ENCODE measurements around the gene XPO6.

The XPO6 gene

DNA sequence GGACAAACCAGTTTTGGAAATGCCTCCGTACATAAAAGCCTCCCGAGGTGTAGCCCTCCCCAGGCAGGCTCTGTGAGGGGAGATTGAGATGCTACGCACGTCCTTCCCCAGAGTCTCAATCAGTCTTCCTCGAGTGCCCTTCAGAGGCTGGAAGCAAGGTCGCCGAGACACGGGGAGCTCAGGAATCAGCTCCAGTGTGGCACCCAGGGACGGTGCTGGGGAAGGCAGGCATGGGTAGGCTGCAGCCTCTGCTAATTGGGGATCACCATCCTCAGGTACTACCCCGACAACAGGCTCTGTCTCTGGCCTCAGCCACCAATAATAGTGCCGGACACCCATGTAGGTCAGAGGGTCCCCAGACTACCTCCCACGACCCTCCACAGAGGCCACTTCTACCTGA lies 120.1 kb downstream of the XPO6 start:
- Mint-ChIP-seq H3K36me3 (no peaks in the 10 kb centered on the region), H3K9me3 (ENCODE audit: low read depth) (no peaks in the 10 kb centered on the region), H3K27ac (no peak overlapping the region), H3K4me1 (ENCODE audit: low read depth) (peaks cover 3% of the 10 kb centered on the region), H3K4me3 (no peak overlapping the region), H3K27me3 (no peaks in the 10 kb centered on the region)

DNA sequence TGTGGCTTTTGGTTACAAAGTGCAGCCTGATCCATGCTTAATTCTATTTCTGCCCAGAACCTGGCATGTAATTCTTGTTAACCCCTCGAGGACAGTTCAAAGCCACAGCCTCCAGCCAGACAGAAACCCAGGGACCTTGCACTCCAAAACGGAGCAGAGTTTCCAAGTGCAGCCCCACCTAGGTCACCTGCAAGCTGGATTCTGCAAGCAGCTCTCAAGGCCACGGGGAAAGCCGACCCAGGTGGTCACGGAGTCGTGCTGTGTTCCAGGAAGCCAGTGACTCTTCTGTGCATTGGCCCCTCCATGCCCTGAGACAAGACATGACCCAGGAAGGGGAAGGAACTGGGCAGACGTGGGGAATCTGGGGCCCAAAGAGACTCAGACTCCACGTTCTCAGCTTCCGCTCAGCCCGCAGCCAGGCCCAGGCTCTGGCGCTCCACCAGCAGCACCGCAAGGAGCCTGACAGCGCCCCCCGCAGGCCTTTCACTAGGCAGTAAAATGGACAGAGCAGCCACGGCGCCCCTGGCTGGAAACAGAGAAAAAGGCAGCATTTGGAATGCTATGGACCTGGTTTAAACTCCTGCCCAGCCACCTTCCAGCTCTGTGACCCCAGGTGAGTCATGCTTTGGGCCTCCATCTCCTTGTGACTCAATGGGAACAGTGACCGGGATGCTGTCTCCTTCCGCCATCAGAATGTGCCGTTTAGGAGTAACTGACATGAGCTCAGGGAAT lies 121.0 kb downstream of the XPO6 start:
- Mint-ChIP-seq H3K4me1 (ENCODE audit: low read depth) (peaks cover 3% of the 10 kb centered on the region), H3K27ac (no peak overlapping the region), H3K4me3 (no peak overlapping the region), H3K9me3 (ENCODE audit: low read depth) (no peaks in the 10 kb centered on the region), H3K36me3 (no peaks in the 10 kb centered on the region), H3K27me3 (no peaks in the 10 kb centered on the region)

DNA sequence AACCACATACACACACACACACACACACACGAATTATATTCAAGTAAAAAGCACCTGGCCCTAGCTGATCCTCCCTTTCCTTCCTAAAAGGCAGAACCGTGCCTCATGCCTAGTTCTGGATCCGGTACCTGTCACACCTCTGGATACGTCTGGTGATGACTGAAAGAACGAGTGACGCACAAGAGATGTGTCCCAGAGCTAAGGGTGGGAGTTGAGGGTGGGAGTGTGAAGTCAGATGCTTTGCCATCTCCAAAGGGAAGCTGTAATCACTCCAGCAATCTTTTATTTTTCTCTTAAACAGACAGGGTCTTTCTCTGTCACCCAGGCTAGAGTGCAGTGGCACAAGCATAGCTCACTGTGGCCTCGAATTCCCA lies 121.8 kb downstream of the XPO6 start:
- H3K27ac Mint-ChIP-seq: no peak overlapping the region
- peaks cover 3% of the 10 kb centered on the region for H3K4me1 Mint-ChIP-seq (ENCODE audit: low read depth)
- H3K4me3 Mint-ChIP-seq: no peak overlapping the region
- H3K27me3 Mint-ChIP-seq: no peaks in the 10 kb centered on the region
- no peaks in the 10 kb centered on the region for H3K9me3 Mint-ChIP-seq (ENCODE audit: low read depth)
- no peaks in the 10 kb centered on the region for H3K36me3 Mint-ChIP-seq

DNA sequence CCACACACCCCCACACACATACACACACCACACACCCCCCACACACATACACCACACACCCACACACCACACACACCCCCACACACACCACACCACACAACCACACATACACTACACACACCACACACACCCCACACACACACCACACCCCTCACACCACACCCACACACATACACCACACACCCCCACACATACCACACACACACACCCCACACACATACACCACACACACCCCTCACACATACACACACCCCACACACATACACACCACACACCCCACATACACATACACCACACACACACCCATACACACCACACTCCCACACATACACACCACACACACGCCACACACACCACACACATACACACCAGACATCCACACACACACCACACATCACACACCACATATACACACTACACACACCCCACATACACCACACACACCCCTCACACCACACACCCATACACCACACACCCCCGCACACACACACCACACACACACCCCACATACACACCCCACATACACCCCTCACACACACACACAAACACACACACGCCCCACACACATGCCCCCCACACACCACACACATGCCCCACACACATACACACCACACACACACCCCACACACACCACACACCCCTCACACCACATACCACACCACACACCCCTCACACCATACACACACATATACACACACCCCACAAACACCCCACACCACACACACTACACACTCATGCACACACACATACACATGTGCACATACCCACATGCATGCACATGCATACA lies 122.4 kb downstream of the XPO6 start:
- H3K4me3 Mint-ChIP-seq: no peak overlapping the region
- H3K36me3 Mint-ChIP-seq: no peaks in the 10 kb centered on the region
- H3K27me3 Mint-ChIP-seq: no peaks in the 10 kb centered on the region
- no peaks in the 10 kb centered on the region for H3K9me3 Mint-ChIP-seq (ENCODE audit: low read depth)
- H3K27ac Mint-ChIP-seq: no peak overlapping the region
- H3K4me1 Mint-ChIP-seq (ENCODE audit: low read depth): peaks cover 3% of the 10 kb centered on the region

DNA sequence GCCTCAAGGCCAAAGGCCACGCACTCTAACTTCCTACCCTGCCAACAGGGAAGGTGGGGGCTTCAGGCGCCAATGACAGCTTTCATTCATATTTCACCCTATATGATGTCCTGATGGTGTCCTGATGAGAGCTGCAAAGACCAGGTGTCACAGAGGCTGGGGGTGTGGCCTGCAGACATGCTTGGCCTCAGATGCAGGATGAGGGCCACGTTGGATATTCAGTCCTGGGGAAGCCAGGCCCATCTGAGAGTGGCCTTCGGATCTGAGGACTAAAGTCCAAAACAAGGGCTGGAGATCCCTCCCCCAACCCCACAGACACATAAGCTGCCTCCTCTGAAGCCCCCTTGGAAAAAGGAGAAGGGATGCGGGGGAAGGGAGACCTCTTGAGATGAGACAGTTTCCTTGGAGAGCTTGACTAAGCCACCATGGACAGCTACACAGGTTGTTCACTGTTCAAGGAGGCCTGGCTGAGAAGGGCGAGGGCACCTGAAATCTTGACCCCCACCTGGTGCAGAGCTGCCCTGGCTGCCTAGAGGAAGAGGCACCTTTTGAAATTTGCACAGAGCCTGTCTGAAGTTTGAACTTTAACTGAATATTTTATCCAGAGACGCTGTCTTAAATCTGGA lies 124.0 kb downstream of the XPO6 start:
- H3K9me3 Mint-ChIP-seq (ENCODE audit: low read depth): no peaks in the 10 kb centered on the region
- H3K4me1 Mint-ChIP-seq (ENCODE audit: low read depth): peaks cover 3% of the 10 kb centered on the region
- H3K4me3 Mint-ChIP-seq: no peak overlapping the region
- H3K27ac Mint-ChIP-seq: no peak overlapping the region
- H3K27me3 Mint-ChIP-seq: no peaks in the 10 kb centered on the region
- no peaks in the 10 kb centered on the region for H3K36me3 Mint-ChIP-seq

DNA sequence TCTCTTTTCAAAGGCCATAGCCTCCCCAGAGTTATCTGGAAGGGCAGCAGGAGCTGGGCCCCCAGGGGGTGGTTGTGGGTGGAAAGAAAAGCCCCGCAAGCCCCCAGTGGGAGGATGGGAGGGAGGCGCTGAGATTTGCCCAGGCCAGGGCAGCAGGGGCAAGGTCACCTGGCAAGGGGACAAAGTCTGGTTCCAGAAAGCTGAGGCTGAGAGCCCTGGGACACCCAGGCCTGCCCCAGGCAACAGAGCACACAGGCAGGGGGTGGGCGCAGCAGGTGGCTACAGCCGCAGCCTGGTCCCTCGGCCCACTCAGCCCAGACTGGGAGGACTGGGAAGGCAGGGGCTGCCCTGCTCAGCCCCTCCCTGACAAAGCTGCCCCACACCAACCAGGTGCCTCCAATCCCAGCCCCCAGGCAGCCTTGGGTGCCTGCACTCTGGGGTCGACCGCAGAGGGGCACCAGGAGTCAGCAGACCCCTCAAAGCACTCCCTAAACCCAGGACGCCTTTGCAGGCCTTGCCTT lies 124.6 kb downstream of the XPO6 start:
- no peak overlapping the region for H3K4me3 Mint-ChIP-seq
- H3K27me3 Mint-ChIP-seq: no peaks in the 10 kb centered on the region

DNA sequence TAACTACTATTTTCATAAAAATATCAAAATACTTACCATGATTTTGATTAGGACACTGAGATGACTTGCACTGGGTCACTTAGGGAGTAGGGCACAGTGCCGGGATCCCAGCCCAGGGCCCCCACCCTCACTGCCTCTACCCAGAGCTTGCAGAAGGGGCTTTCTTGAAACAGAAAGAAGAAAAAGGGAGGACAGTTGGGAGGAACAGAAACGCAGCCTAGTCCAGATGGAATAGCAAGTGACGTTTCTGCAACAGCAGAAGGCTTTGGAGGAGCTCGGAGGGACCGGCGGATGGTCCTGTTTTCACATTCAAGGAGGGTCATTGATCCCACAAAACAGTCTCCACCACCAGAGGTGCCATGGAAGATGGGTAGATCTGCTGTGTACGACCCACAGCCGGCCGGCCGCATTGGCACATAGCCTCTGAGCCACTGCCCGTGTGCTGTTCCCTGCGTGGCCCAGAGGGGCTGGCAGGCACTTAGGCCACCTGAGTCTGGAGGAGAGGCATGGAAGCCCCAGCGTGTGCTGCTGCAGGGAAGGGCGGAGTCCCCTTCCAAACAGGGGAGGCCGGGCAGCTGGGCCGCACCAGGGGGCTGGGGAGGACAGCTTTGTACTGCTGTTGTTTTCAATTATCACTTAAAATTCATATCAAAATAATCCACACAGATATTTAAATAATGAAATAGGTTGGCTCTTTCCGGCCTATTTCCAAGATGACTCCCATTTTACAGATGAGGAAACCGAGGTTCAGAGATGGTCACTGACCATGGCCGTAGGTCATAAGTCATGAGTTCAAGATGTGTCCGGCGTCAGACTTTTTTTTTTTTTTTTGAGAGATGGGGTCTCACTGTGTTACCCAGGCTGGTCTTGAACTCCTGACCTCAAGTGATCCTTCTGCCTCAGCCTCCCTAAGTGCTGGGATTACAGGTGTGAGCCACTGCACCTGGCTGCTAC lies 125.3 kb downstream of the XPO6 start:
- Mint-ChIP-seq H3K27ac (no peak overlapping the region), H3K9me3 (ENCODE audit: low read depth) (no peaks in the 10 kb centered on the region), H3K36me3 (no peaks in the 10 kb centered on the region), H3K4me1 (ENCODE audit: low read depth) (peaks cover 3% of the 10 kb centered on the region), H3K4me3 (no peak overlapping the region), H3K27me3 (no peaks in the 10 kb centered on the region)

More for the DNA sequence above, 124.6 kb downstream of the XPO6 start:
- peaks cover 3% of the 10 kb centered on the region for H3K4me1 Mint-ChIP-seq (ENCODE audit: low read depth)
- no peak overlapping the region for H3K27ac Mint-ChIP-seq
- no peaks in the 10 kb centered on the region for H3K36me3 Mint-ChIP-seq
- H3K9me3 Mint-ChIP-seq (ENCODE audit: low read depth): no peaks in the 10 kb centered on the region

DNA sequence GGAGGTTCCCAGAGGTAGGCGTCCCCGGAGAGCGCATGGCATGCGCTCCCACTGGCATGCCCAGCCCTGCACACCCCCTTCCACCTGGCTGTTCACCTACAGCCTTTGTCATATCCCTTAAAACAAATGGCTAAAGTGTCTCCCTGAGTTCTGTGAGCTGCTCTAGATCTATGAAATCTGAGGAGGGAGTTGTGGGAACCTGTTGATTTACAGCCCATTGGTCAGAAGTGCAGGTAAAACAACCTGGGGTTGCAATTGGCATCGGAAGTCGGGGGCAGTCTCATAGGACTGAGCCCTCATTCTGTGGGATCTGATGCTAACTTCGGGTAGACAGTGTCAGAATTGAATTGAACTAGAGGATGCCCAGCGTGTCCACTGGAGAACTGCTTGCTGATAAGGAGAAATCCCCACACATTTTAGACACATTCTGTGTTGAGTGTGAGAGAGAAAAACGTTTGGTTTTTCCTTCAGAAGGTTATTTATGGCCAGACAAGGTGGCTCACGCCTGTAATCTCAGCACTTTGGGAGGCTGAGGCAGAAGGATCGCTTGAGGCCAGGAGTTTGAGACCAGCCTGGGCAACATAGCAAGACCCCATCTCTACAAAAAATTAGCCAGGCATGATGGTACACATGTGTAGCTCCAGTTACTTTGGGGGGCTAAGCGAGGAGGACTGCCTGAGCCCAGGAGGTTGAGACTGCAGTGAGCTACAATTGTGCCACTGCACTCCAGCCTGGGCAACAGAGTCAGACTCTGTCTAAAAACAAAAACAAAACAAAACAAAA lies 126.2 kb downstream of the XPO6 start:
- Mint-ChIP-seq H3K36me3 (no peaks in the 10 kb centered on the region), H3K27ac (no peak overlapping the region), H3K4me1 (ENCODE audit: low read depth) (peaks cover 3% of the 10 kb centered on the region), H3K27me3 (no peaks in the 10 kb centered on the region), H3K9me3 (ENCODE audit: low read depth) (no peaks in the 10 kb centered on the region), H3K4me3 (no peak overlapping the region)

DNA sequence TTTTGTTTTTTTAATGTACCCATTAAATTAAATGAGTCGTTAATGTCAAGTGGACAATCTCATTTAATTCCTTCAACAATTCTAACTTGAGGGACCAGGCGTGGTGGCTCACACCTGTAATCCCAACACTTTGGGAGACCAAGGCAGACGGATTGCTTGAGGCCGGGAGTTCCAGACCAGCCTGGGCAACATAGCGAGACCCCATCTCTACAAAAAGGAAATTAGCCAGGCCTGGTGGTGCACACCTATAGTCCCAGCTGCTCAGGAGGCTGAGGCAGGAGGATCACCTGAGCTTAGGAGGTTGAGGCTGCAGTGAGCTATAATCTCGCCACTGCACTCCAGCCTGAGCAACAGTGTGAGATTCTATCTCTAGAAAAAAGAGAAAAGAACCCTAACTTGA lies 127.6 kb downstream of the XPO6 start:
- Mint-ChIP-seq H3K27me3 (no peaks in the 10 kb centered on the region), H3K36me3 (no peaks in the 10 kb centered on the region), H3K27ac (no peak overlapping the region), H3K4me3 (no peak overlapping the region), H3K9me3 (ENCODE audit: low read depth) (no peaks in the 10 kb centered on the region), H3K4me1 (ENCODE audit: low read depth) (no peaks in the 10 kb centered on the region)

DNA sequence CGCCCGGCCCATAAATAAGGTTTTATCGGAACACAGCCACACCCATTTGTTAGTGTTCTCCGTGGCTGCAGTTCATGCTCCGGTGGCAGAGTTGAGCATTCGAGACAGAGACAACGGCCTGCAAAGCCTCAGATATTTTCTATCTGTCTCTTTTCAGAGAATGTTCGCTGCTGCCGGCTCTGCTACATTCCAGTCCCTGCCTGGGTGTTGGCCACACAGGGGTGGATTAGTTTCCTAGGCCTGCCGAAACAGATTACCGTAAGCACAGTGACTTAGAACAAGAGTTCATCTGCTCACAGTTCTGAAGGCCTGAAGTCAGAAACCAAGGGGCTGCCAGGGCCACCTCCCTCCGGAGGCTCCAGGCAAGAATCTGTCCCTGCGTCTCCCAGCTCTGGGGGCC lies 129.1 kb downstream of the XPO6 start:
- no peak overlapping the region for H3K4me3 Mint-ChIP-seq
- no peaks in the 10 kb centered on the region for H3K27me3 Mint-ChIP-seq
- no peaks in the 10 kb centered on the region for H3K9me3 Mint-ChIP-seq (ENCODE audit: low read depth)
- H3K4me1 Mint-ChIP-seq (ENCODE audit: low read depth): no peaks in the 10 kb centered on the region
- no peaks in the 10 kb centered on the region for H3K36me3 Mint-ChIP-seq
- no peak overlapping the region for H3K27ac Mint-ChIP-seq

DNA sequence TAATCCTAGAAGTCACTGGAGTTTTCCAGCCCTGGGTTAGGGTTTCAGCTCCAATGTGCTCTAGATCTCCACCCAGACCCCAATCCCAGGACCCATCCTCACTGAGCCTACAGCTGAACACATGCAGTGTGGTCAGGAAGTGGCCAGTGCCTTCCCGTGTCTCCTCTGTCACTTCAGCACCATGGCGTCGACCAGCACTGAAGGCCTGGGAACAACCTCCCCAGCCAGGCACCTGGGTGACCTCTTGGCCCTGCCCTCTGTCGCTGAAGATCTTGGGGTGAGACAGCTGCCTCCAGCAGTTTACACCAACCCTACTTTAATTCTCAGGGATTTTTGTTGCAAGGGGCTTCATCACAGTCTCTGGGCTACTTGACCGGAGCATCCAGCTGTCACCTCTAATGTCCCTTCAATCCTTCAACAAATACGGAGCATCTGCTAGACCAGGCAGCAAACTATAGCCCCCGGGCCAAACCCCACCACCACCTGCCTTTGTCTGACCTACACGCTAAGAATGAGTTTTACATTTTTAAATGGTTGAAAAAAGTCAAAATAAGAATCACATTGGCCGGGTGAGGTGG lies 130.3 kb downstream of the XPO6 start:
- Mint-ChIP-seq H3K27ac (no peak overlapping the region), H3K36me3 (no peaks in the 10 kb centered on the region), H3K27me3 (no peaks in the 10 kb centered on the region), H3K9me3 (ENCODE audit: low read depth) (no peaks in the 10 kb centered on the region), H3K4me3 (no peak overlapping the region), H3K4me1 (ENCODE audit: low read depth) (no peaks in the 10 kb centered on the region)

DNA sequence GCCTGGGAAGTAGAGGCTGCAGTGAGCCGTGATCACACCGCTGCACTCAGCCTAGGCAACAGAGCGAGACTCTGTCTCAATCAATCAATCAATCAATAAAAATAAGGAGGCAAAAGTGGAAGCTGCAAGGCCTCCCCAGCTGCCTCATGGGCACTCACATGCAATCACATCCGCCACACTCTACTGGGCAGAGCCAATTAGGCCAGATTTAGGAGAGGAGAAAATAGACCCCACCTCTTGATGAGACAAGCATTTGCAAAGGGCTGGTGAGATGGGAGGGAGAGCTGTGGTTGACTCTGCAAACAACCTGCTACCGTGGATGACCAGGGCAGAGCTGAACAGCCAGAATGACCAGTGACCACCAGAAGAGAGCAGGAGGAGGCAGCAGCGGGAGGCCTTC lies 133.5 kb downstream of the XPO6 start:
- Mint-ChIP-seq H3K4me3 (no peak overlapping the region), H3K4me1 (ENCODE audit: low read depth) (no peaks in the 10 kb centered on the region), H3K27me3 (no peaks in the 10 kb centered on the region), H3K36me3 (no peaks in the 10 kb centered on the region), H3K27ac (no peak overlapping the region), H3K9me3 (ENCODE audit: low read depth) (no peaks in the 10 kb centered on the region)

DNA sequence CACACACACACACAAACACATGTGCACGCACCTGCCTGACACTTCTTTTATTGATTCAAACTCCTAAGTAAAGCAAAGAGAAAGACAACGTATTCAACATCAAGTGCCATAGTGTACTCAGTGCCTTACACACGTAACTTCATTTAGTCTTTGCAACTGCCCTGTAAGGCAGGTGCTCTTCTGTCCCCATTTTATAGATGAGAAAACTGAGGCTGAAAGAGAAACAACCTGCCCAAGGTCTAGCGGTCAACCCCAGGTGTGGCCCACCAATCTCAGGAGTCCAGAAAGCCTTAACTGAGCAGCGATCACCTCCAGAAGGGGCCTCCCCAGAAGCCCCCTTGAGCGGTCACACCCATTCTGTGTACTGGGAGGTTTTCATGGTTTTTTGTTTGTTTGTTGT lies 137.9 kb downstream of the XPO6 start:
- Mint-ChIP-seq H3K9me3 (ENCODE audit: low read depth) (no peaks in the 10 kb centered on the region), H3K27me3 (peaks cover 1% of the 10 kb centered on the region), H3K4me1 (ENCODE audit: low read depth) (no peaks in the 10 kb centered on the region)

DNA sequence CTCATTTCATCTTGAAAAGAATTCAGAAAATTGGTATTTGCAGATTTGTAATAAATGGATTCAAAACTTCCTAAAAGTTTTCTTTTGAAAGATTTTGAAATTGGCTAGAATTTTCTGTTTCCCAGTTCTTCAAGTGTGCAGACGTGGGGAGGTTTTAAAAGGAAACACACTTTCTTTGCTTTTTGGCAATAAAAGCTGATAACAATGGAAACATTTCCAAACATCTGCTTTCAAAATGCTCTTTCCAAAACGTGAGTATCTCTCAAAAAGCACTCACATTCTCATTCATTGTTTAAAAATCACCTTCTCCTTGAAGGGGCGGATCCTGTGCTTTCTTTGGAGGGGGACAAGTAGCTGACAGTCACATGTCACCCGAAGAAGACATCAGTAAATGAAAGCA lies 139.7 kb downstream of the XPO6 start:
- Mint-ChIP-seq H3K4me1 (ENCODE audit: low read depth) (no peaks in the 10 kb centered on the region), H3K9me3 (ENCODE audit: low read depth) (no peaks in the 10 kb centered on the region), H3K27ac (no peak overlapping the region), H3K27me3 (peaks cover 1% of the 10 kb centered on the region), H3K4me3 (no peak overlapping the region), H3K36me3 (no peaks in the 10 kb centered on the region)

More for the DNA sequence above, 137.9 kb downstream of the XPO6 start:
- Mint-ChIP-seq H3K27ac (no peak overlapping the region), H3K36me3 (no peaks in the 10 kb centered on the region), H3K4me3 (no peak overlapping the region)
